Activated T-cell treated with anti-CD3 and anti-CD28 coated beads, Interleukin-2, amount 50 U/mL, for 4 hours (primary cell): ENCODE measurements around the gene KCNJ2. TPM values are rescaled to one million over a fixed set of nuclear protein-coding genes. Genes with fewer than 3 reads are reported as not detected.

Source experiments
- ATAC-seq, 2 donors: fragments of 200-7000 bp; cut with Tn5 transposase; one replicate each; pipeline ENCODE4 v1.10.0; 2021
- DNase-seq: peaks from one replicate; pipeline ENCODE4 v3.0.0-alpha.2; 2020
- H3K27me3 Mint-ChIP-seq: one replicate; pipeline ENCODE4 v1.8.0; 2021; ENCODE audit warnings: low read depth, mixed read lengths
- H3K36me3 Mint-ChIP-seq: one replicate; pipeline ENCODE4 v1.8.0; 2022; ENCODE audit warnings: mixed read lengths; ENCODE audit not compliant: insufficient read depth
- H3K4me1 Mint-ChIP-seq: one replicate; pipeline ENCODE4 v1.8.0; 2021; ENCODE audit warnings: low read depth, mixed read lengths
- H3K4me3 Mint-ChIP-seq: one replicate; pipeline ENCODE4 v1.8.0; 2021; ENCODE audit warnings: mild to moderate bottlenecking, moderate library complexity, mixed read lengths
- H3K9me3 Mint-ChIP-seq: one replicate; pipeline ENCODE4 v1.8.0; 2021; ENCODE audit warnings: mixed read lengths
- total RNA-seq, 3 donors: library from RNA; stranded (reverse); gene quantifications; one replicate each; pipeline ENCODE4 v1.2.1, GENCODE V29; 2021

The KCNJ2 gene
- total RNA-seq = not detected

GRCh38 chr17:70168977-70169708 lies at the start of gene KCNJ2:
Gene KCNJ2, plus strand, starts transcription at chr17:70169532. Its CDS starts 5,508 bp downstream, at chr17:70175040.
- no peaks in the 10 kb centered on the region for H3K9me3 Mint-ChIP-seq
- H3K27me3 Mint-ChIP-seq = peaks cover 65% of the 10 kb centered on the region
- peak within 1 kb of the TSS; percentile 55 for H3K4me3 Mint-ChIP-seq
- H3K36me3 Mint-ChIP-seq = no peaks in the 10 kb centered on the region
- H3K4me1 Mint-ChIP-seq = peaks cover 12% of the 10 kb centered on the region
- DNase-seq (peak; percentile 9), ATAC-seq (peak; percentile 90 to 91)

GRCh38 chr17:70119545-70119944 lies 49.8 kb upstream of the KCNJ2 start:
- peaks cover 6% of the 10 kb centered on the region for H3K9me3 Mint-ChIP-seq
- no peak overlapping the region for H3K4me3 Mint-ChIP-seq
- H3K4me1 Mint-ChIP-seq = no peaks in the 10 kb centered on the region
- no peak for DNase-seq
- no peak for ATAC-seq
- H3K36me3 Mint-ChIP-seq = no peaks in the 10 kb centered on the region
- peaks cover 2% of the 10 kb centered on the region for H3K27me3 Mint-ChIP-seq

- Mint-ChIP-seq H3K4me1 (no peaks in the 10 kb centered on the region), H3K27me3 (peaks cover 3% of the 10 kb centered on the region), H3K4me3 (no peak overlapping the region), H3K9me3 (peaks cover 6% of the 10 kb centered on the region), H3K36me3 (no peaks in the 10 kb centered on the region)
- no peak for ATAC-seq
- no peak for DNase-seq
Measured at GRCh38 chr17:70119983-70120382, 49.3 kb upstream of the KCNJ2 start.

GRCh38 chr17:70120425-70120824 lies 48.9 kb upstream of the KCNJ2 start:
- H3K36me3 Mint-ChIP-seq = no peaks in the 10 kb centered on the region
- no peak overlapping the region for H3K4me3 Mint-ChIP-seq
- ATAC-seq = no peak
- no peak for DNase-seq
- H3K27me3 Mint-ChIP-seq = peaks cover 3% of the 10 kb centered on the region
- H3K4me1 Mint-ChIP-seq = no peaks in the 10 kb centered on the region
- peaks cover 6% of the 10 kb centered on the region for H3K9me3 Mint-ChIP-seq

- Mint-ChIP-seq H3K4me1 (no peaks in the 10 kb centered on the region), H3K36me3 (no peaks in the 10 kb centered on the region), H3K4me3 (no peak overlapping the region), H3K9me3 (peaks cover 6% of the 10 kb centered on the region), H3K27me3 (peaks cover 3% of the 10 kb centered on the region)
- ATAC-seq = no peak
- DNase-seq = no peak
Measured at GRCh38 chr17:70121126-70121525, 48.2 kb upstream of the KCNJ2 start.

- no peak for ATAC-seq
- no peak for DNase-seq
- Mint-ChIP-seq H3K27me3 (peaks cover 3% of the 10 kb centered on the region), H3K36me3 (no peaks in the 10 kb centered on the region), H3K9me3 (peaks cover 6% of the 10 kb centered on the region), H3K4me1 (no peaks in the 10 kb centered on the region), H3K4me3 (no peak overlapping the region)
Measured at GRCh38 chr17:70123193-70123592, 46.1 kb upstream of the KCNJ2 start.

GRCh38 chr17:70124723-70125122 lies 44.6 kb upstream of the KCNJ2 start:
- H3K9me3 Mint-ChIP-seq = peaks cover 9% of the 10 kb centered on the region

GRCh38 chr17:70127221-70127873 lies 42.0 kb upstream of the KCNJ2 start:
- no peak for DNase-seq
- no peaks in the 10 kb centered on the region for H3K36me3 Mint-ChIP-seq
- H3K4me1 Mint-ChIP-seq = no peaks in the 10 kb centered on the region
- no peak for ATAC-seq
- no peak overlapping the region for H3K4me3 Mint-ChIP-seq
- H3K9me3 Mint-ChIP-seq = peaks cover 3% of the 10 kb centered on the region
- H3K27me3 Mint-ChIP-seq = peaks cover 6% of the 10 kb centered on the region

More at GRCh38 chr17:70124723-70125122, 44.6 kb upstream of the KCNJ2 start:
- ATAC-seq (no peak), DNase-seq (no peak)
- peaks cover 6% of the 10 kb centered on the region for H3K27me3 Mint-ChIP-seq
- no peaks in the 10 kb centered on the region for H3K4me1 Mint-ChIP-seq
- H3K36me3 Mint-ChIP-seq = no peaks in the 10 kb centered on the region
- no peak overlapping the region for H3K4me3 Mint-ChIP-seq

- Mint-ChIP-seq H3K4me3 (no peak overlapping the region), H3K9me3 (peaks cover 3% of the 10 kb centered on the region), H3K36me3 (no peaks in the 10 kb centered on the region), H3K27me3 (peaks cover 5% of the 10 kb centered on the region), H3K4me1 (no peaks in the 10 kb centered on the region)
- no peak for ATAC-seq
- DNase-seq = no peak
Measured at GRCh38 chr17:70128727-70129238, 40.5 kb upstream of the KCNJ2 start.

GRCh38 chr17:70130289-70130688 lies 39.0 kb upstream of the KCNJ2 start:
- DNase-seq = no peak
- Mint-ChIP-seq H3K27me3 (peaks cover 3% of the 10 kb centered on the region), H3K4me3 (no peak overlapping the region), H3K4me1 (no peaks in the 10 kb centered on the region), H3K36me3 (no peaks in the 10 kb centered on the region), H3K9me3 (peaks cover 3% of the 10 kb centered on the region)
- ATAC-seq = no peak

GRCh38 chr17:70132505-70132904 lies 36.8 kb upstream of the KCNJ2 start:
- DNase-seq (no peak), ATAC-seq (no peak)
- Mint-ChIP-seq H3K4me3 (no peak overlapping the region), H3K27me3 (peaks cover 3% of the 10 kb centered on the region), H3K36me3 (no peaks in the 10 kb centered on the region), H3K4me1 (peaks cover 8% of the 10 kb centered on the region), H3K9me3 (peaks cover 3% of the 10 kb centered on the region)

GRCh38 chr17:70134042-70134441 lies 35.3 kb upstream of the KCNJ2 start:
- no peak overlapping the region for H3K4me3 Mint-ChIP-seq
- H3K9me3 Mint-ChIP-seq = peaks cover under 1% of the 10 kb centered on the region
- H3K27me3 Mint-ChIP-seq = peaks cover 3% of the 10 kb centered on the region
- DNase-seq (no peak), ATAC-seq (no peak)
- peaks cover 15% of the 10 kb centered on the region for H3K4me1 Mint-ChIP-seq
- H3K36me3 Mint-ChIP-seq = no peaks in the 10 kb centered on the region

GRCh38 chr17:70134777-70135176 lies 34.6 kb upstream of the KCNJ2 start:
- DNase-seq (no peak), ATAC-seq (no peak)
- H3K9me3 Mint-ChIP-seq = no peaks in the 10 kb centered on the region
- peaks cover 15% of the 10 kb centered on the region for H3K4me1 Mint-ChIP-seq
- H3K27me3 Mint-ChIP-seq = no peaks in the 10 kb centered on the region
- no peaks in the 10 kb centered on the region for H3K36me3 Mint-ChIP-seq
- H3K4me3 Mint-ChIP-seq = no peak overlapping the region

- H3K4me3 Mint-ChIP-seq = no peak overlapping the region
- DNase-seq = no peak
- H3K9me3 Mint-ChIP-seq = no peaks in the 10 kb centered on the region
- ATAC-seq = no peak
- H3K36me3 Mint-ChIP-seq = no peaks in the 10 kb centered on the region
- no peaks in the 10 kb centered on the region for H3K27me3 Mint-ChIP-seq
- H3K4me1 Mint-ChIP-seq = peaks cover 15% of the 10 kb centered on the region
Measured at GRCh38 chr17:70136131-70136530, 33.2 kb upstream of the KCNJ2 start.
